B cell (primary cell): ENCODE data around the gene PCYOX1L. TPM values are rescaled to one million over a fixed set of nuclear protein-coding genes. Genes with fewer than 3 reads are reported as not detected.

Experiments
- ATAC-seq: fragments of 200-7000 bp; cut with Tn5 transposase; one replicate; pipeline ENCODE4 v1.10.0; 2021; ENCODE audit warnings: low read depth, mild to moderate bottlenecking, moderate number of reproducible peaks, moderate library complexity
- CTCF ChIA-PET: fragments of 350-600 bp; sonication (Branson Sonifier 250); formaldehyde crosslinking; loops from one replicate; lab custom pipeline; 2021; ENCODE audit warnings: antibody characterized with exemption, inconsistent platforms; lab: Charles Lee
- POLR2A ChIA-PET: fragments of 350-600 bp; sonication (Branson Sonifier 250); formaldehyde crosslinking; loops from one replicate; lab custom pipeline; 2021; ENCODE audit warnings: antibody characterized with exemption; lab: Charles Lee
- DNase-seq: peaks from one replicate; pipeline ENCODE4 v3.0.0; 2013
- H2AFZ ChIP-seq: 2 replicates; pipeline ENCODE4 v1.6.1; 2012; ENCODE audit warnings: mild to moderate bottlenecking, low read depth, low read length; ENCODE audit not compliant: insufficient read depth, poor library complexity, severe bottlenecking
- H3K27ac ChIP-seq, 2 donors: 1 replicate in 1 of 2; 2 replicates in 1 of 2; pipeline ENCODE4 v1.5.1; 2012 to 2013; ENCODE audit warnings: low read length in 2 of 2, mild to moderate bottlenecking in 2 of 2, moderate library complexity in 1 of 2
- H3K27me3 ChIP-seq, 4 experiments: fragments of 200-600 bp in 1 of 4; sonication (generic) in 1 of 4; replicated peaks in 1 of 4; 1 replicate in 2 of 4; 2 replicates in 2 of 4; pipeline versions ENCODE4 v1.6.1 to v1.7.0; 2013 to 2016; ENCODE audit warnings: low read length in 3 of 4, mild to moderate bottlenecking in 2 of 4, mixed read lengths in 1 of 4, moderate library complexity in 1 of 4; ENCODE audit not compliant: insufficient read depth in 4 of 4, control insufficient read depth in 3 of 4; ENCODE audit errors: control extremely low read depth in 1 of 4
- H3K36me3 ChIP-seq, 2 experiments: replicated peaks in 1 of 2; 1 replicate in 1 of 2; 2 replicates in 1 of 2; pipeline versions ENCODE4 v1.6.1 to v1.7.1; 2013; ENCODE audit warnings: low read length in 1 of 2; ENCODE audit not compliant: insufficient read depth in 2 of 2, control insufficient read depth in 1 of 2; ENCODE audit errors: control extremely low read depth in 1 of 2, extremely low read depth in 1 of 2
- H3K4me1 ChIP-seq, 2 donors: fragments of 200-600 bp in 1 of 2; sonication (generic) in 1 of 2; 1 replicate in 1 of 2; 2 replicates in 1 of 2; pipeline versions ENCODE4 v1.5.1 to v1.6.1; 2013 to 2017; ENCODE audit warnings: low read length in 2 of 2; ENCODE audit not compliant: control insufficient read depth in 2 of 2, insufficient read depth in 2 of 2
- H3K4me2 ChIP-seq: replicated peaks from 2 replicates; pipeline ENCODE3; 2012; ENCODE audit warnings: mild to moderate bottlenecking, low read depth, low read length; ENCODE audit not compliant: poor library complexity, severe bottlenecking
- H3K4me3 ChIP-seq, 5 experiments: fragments of 200-600 bp in 1 of 5; sonication (generic) in 1 of 5; 1 replicate in 3 of 5; 2 replicates in 2 of 5; pipeline versions ENCODE4 v1.5.1 to v1.7.0; 2011 to 2016; ENCODE audit warnings: low read length in 4 of 5, mild to moderate bottlenecking in 4 of 5, low read depth in 2 of 5, control low read depth in 1 of 5, moderate library complexity in 1 of 5; ENCODE audit not compliant: insufficient read depth in 1 of 5; ENCODE audit errors: control extremely low read depth in 1 of 5, extremely low read depth in 1 of 5
- H3K79me2 ChIP-seq: fragments of 200-600 bp; sonication (generic); one replicate; pipeline ENCODE4 v1.6.0; 2016; ENCODE audit warnings: low read length; ENCODE audit not compliant: control insufficient read depth, insufficient read depth
- H3K9ac ChIP-seq: fragments of 200-600 bp; sonication (generic); 2 replicates; pipeline ENCODE4 v1.6.1; 2017; ENCODE audit warnings: mild to moderate bottlenecking, low read length, moderate library complexity
- H3K9me3 ChIP-seq, 3 donors: one replicate each; pipeline versions ENCODE4 v1.6.1 to v1.7.1; 2013; ENCODE audit warnings: low read length in 2 of 3; ENCODE audit not compliant: control insufficient read depth in 2 of 3, insufficient read depth in 1 of 3; ENCODE audit errors: control extremely low read depth in 1 of 3
- H4K20me1 ChIP-seq: 2 replicates; pipeline ENCODE4 v1.6.0; 2012; ENCODE audit warnings: mild to moderate bottlenecking, low read length; ENCODE audit not compliant: insufficient read depth, control insufficient read depth, poor library complexity, severe bottlenecking
- H3K27ac Mint-ChIP-seq: one replicate; pipeline ENCODE4 v1.8.0; 2021; ENCODE audit warnings: mixed read lengths
- H3K27me3 Mint-ChIP-seq: one replicate; pipeline ENCODE4 v1.8.0; 2021; ENCODE audit warnings: mixed read lengths
- H3K4me1 Mint-ChIP-seq: one replicate; pipeline ENCODE4 v1.8.0; 2021; ENCODE audit warnings: mixed read lengths
- H3K4me3 Mint-ChIP-seq: one replicate; pipeline ENCODE4 v1.8.0; 2021; ENCODE audit warnings: mixed read lengths
- H3K9me3 Mint-ChIP-seq: one replicate; pipeline ENCODE4 v1.8.0; 2022; ENCODE audit warnings: mixed read lengths; ENCODE audit not compliant: insufficient read depth
- CTCF ChIP-seq: fragments of 200-600 bp; IDR thresholded peaks from one replicate; pipeline ENCODE4 v1.8.0; 2022; ENCODE audit warnings: antibody characterized with exemption, mild to moderate bottlenecking
- EZH2 ChIP-seq: IDR thresholded peaks from 2 replicates; pipeline ENCODE4 v1.6.1; 2012; ENCODE audit warnings: borderline replicate concordance, low read depth, mild to moderate bottlenecking, moderate library complexity, low read length; ENCODE audit not compliant: insufficient read depth, poor library complexity, severe bottlenecking
- WGBS: methylation state at CpG from one replicate; pipeline ENCODE4 v1.1.5; 2013; ENCODE audit warnings: missing lambda C conversion rate; ENCODE audit not compliant: insufficient coverage; 5-methylcytosine and 5-hydroxymethylcytosine counted together
- intact Hi-C: fragments of 100-400 bp; cut with micrococcal nuclease; formaldehyde crosslinking; loops from one replicate; pipeline ENCODE4 v1.10.0; 2022
- polyA plus RNA-seq: library from polyadenylated mRNA; depleted of rRNA; stranded (reverse); fragments of >200 nt; gene quantifications from 2 replicates; pipeline ENCODE4 v1.2.3, GENCODE V29; 2012
- total RNA-seq, 2 donors: library from RNA; stranded (reverse); fragments of 120-200 nt in 1 of 2; gene quantifications; 1 replicate in 1 of 2; 2 replicates in 1 of 2; pipeline versions ENCODE4 v1.2.3 to v1.2.4, GENCODE V29; 2013 to 2022

Gene PCYOX1L
- total and polyA plus RNA-seq, 2 donors (not counting 1 experiment from before 2014, with no cell fraction given) = 11.7 to 19.4 TPM

- Histone ChIP-seq H3K4me3 (no peak overlapping the region), H3K4me1 (no peaks in the 10 kb centered on the region), H3K9me3 (peaks cover 0 to 2% (median 0%) of the 10 kb centered on the region in 3 donors), H3K9ac (no peak overlapping the region), H3K36me3 (no peaks in the 10 kb centered on the region), H3K27ac (no peak overlapping the region), H3K79me2 (no peaks in the 10 kb centered on the region), H3K4me2 (no peak overlapping the region), H4K20me1 (no peaks in the 10 kb centered on the region), H2AFZ (no peak overlapping the region), H3K27me3 (peaks cover 0 to 2% (median 0%) of the 10 kb centered on the region in 4 experiments)
- intact Hi-C loops = no loop called here
- ChIA-PET POLR2A (no interaction called here), CTCF (interaction anchor here (0.6 kb wide), 1 partner anchor 9 kb away, joined by 3 read pairs; no protein-coding TSS in a partner anchor)
- Mint-ChIP-seq H3K27me3 (peaks cover 22% of the 10 kb centered on the region), H3K4me3 (no peak overlapping the region), H3K4me1 (no peaks in the 10 kb centered on the region), H3K27ac (no peak overlapping the region), H3K9me3 (no peaks in the 10 kb centered on the region)
- WGBS = no CpG with 5 or more reads among the region's 2 CpGs
- ATAC-seq (no peak), DNase-seq (no peak)
- no peak for TF ChIP-seq EZH2
- TF ChIP-seq CTCF = no peak
These were observed 43.2 kb downstream of the PCYOX1L start for GRCh38 chr5:149401051-149401450.

GRCh38 chr5:149402291-149402690, 44.4 kb downstream of the PCYOX1L start:
- CTCF ChIA-PET = no interaction called here
- no peaks in the 10 kb centered on the region for H3K79me2 ChIP-seq
- WGBS = no CpG with 5 or more reads among the region's 3 CpGs
- H3K9me3 ChIP-seq = peaks cover 0 to 2% (median 0%) of the 10 kb centered on the region in 3 donors
- no peak overlapping the region for H3K9ac ChIP-seq
- H3K4me3 Mint-ChIP-seq = no peak overlapping the region
- no peak for TF ChIP-seq CTCF
- TF ChIP-seq EZH2 = no peak
- peaks cover 18% of the 10 kb centered on the region for H3K27me3 Mint-ChIP-seq
- no peaks in the 10 kb centered on the region for H3K36me3 ChIP-seq
- H3K4me3 ChIP-seq = no peak overlapping the region
- peaks cover 0 to 2% (median 0%) of the 10 kb centered on the region in 4 experiments for H3K27me3 ChIP-seq
- H2AFZ ChIP-seq = no peak overlapping the region
- DNase-seq = no peak
- intact Hi-C loops = no loop called here
- H3K9me3 Mint-ChIP-seq = no peaks in the 10 kb centered on the region
- POLR2A ChIA-PET = no interaction called here
- no peak for ATAC-seq
- H3K4me2 ChIP-seq = no peak overlapping the region
- no peaks in the 10 kb centered on the region for H4K20me1 ChIP-seq
- no peaks in the 10 kb centered on the region for H3K4me1 Mint-ChIP-seq
- H3K27ac ChIP-seq = no peak overlapping the region
- H3K27ac Mint-ChIP-seq = no peak overlapping the region
- H3K4me1 ChIP-seq = no peaks in the 10 kb centered on the region
